Measurements from ENCODE around the gene KCTD2. TPM values are rescaled to one million over a fixed set of nuclear protein-coding genes. Genes with fewer than 3 reads are reported as not detected.

KCTD2 gene
- total and polyA plus RNA-seq, 9 of the 15 experiments (the other 6 are each of a cell fraction or from before 2014, with no cell fraction given), result 1.7 to 32.9 (median 15.8) TPM

- TF ChIP-seq ZNF407 (IDR thresholded peaks at IDR 0.05; ENCODE audit: low read depth), result no peak
- TF ChIP-seq EP400 (IDR thresholded peaks at IDR 0.05), result peak; percentile 66
- no peak for TF ChIP-seq MCM7 (IDR thresholded peaks at IDR 0.05)
- TF ChIP-seq TEAD2 (tag; IDR thresholded peaks at IDR 0.05), result no peak
- TF ChIP-seq GATA2 (CRISPR knock-in tag; IDR thresholded peaks at IDR 0.05), result no peak
- peak; percentile 44 for TF ChIP-seq HNRNPLL (IDR thresholded peaks at IDR 0.05; ENCODE audit: low read depth, low read length, poor library complexity, severe bottlenecking)
- TF ChIP-seq SMAD3 (CRISPR knock-in tag; conservative IDR thresholded peaks at IDR 0.05), result no peak
- TF ChIP-seq HMBOX1 (IDR thresholded peaks at IDR 0.05), result no peak
- TF ChIP-seq NR3C1 (CRISPR knock-in tag; IDR thresholded peaks at IDR 0.05), result no peak
- no peak for TF ChIP-seq RBM25 (IDR thresholded peaks at IDR 0.05; ENCODE audit: low read depth, low read length, severe bottlenecking)
- TF ChIP-seq NFXL1 (CRISPR knock-in tag; IDR thresholded peaks at IDR 0.05), result no peak
- TF ChIP-seq MAZ (CRISPR knock-in tag; conservative IDR thresholded peaks at IDR 0.05 in 1 of 2, IDR thresholded peaks at IDR 0.05 in 1 of 2), result peak; percentile 24 to 52; a peak in 2 of 4 replicates
- no peak for TF ChIP-seq LEF1 (IDR thresholded peaks at IDR 0.05)
- no peak for TF ChIP-seq KDM1A (IDR thresholded peaks at IDR 0.05)
- no peak for TF ChIP-seq CEBPZ (IDR thresholded peaks at IDR 0.05; ENCODE audit: borderline replicate concordance, low read depth, low read length)
These were observed 67.0 kb downstream of the KCTD2 start (continued) for GRCh38 chr17:75113798-75114551.
